Activated T-cell treated with anti-CD3 and anti-CD28 coated beads for 24 hours (primary cell): ENCODE results near the gene TMPRSS11B.
"Not testable (repeated sequence)": the region's sequence is repeated elsewhere in the genome, so short reads cannot be mapped to it uniquely, and the experiment has no call there.

Experiments used
- DNase-seq: peaks from one replicate; pipeline ENCODE4 v3.0.0-alpha.2; 2020; ENCODE audit warnings: low read depth

Gene TMPRSS11B

GRCh38 chr4:68218044-68218443, 27.4 kb downstream of the TMPRSS11B start:
- no peak for DNase-seq

GRCh38 chr4:68216501-68216900, 29.0 kb downstream of the TMPRSS11B start:
- no peak for DNase-seq

- DNase-seq, result no peak
Measured at GRCh38 chr4:68209003-68209402, 36.5 kb downstream of the TMPRSS11B start.

- not testable (repeated sequence) for DNase-seq
Measured at GRCh38 chr4:68194305-68194704, 51.2 kb downstream of the TMPRSS11B start.

GRCh38 chr4:68193194-68193593, 52.3 kb downstream of the TMPRSS11B start:
- no peak for DNase-seq

GRCh38 chr4:68187145-68187544, 58.3 kb downstream of the TMPRSS11B start:
- DNase-seq, result no peak

GRCh38 chr4:68184923-68185322, 60.6 kb downstream of the TMPRSS11B start:
- DNase-seq, result no peak

GRCh38 chr4:68183417-68183816, 62.1 kb downstream of the TMPRSS11B start:
- no peak for DNase-seq

GRCh38 chr4:68182382-68182820, 63.1 kb downstream of the TMPRSS11B start:
- no peak for DNase-seq

- no peak for DNase-seq
Measured at GRCh38 chr4:68180849-68181526, 64.5 kb downstream of the TMPRSS11B start.

- DNase-seq, result no peak
Measured at GRCh38 chr4:68176904-68177303, 68.6 kb downstream of the TMPRSS11B start.
